IMR-90 (cell line): ENCODE results near the gene TSN.

Source experiments
- TF ChIP-seq, protein P1 (sequence below): conservative IDR thresholded peaks from 2 replicates; pipeline ENCODE4 v1.5.1; 2012; ENCODE audit warnings: mild to moderate bottlenecking, low read depth, low read length, improper control_type of control experiment
- TF ChIP-seq, protein P2 (sequence below): fragments of 150-350 bp; IDR thresholded peaks from 2 replicates; pipeline ENCODE4 v1.6.1; 2016; ENCODE audit warnings: low read depth, mild to moderate bottlenecking, low read length, moderate library complexity, borderline replicate concordance

DNA sequence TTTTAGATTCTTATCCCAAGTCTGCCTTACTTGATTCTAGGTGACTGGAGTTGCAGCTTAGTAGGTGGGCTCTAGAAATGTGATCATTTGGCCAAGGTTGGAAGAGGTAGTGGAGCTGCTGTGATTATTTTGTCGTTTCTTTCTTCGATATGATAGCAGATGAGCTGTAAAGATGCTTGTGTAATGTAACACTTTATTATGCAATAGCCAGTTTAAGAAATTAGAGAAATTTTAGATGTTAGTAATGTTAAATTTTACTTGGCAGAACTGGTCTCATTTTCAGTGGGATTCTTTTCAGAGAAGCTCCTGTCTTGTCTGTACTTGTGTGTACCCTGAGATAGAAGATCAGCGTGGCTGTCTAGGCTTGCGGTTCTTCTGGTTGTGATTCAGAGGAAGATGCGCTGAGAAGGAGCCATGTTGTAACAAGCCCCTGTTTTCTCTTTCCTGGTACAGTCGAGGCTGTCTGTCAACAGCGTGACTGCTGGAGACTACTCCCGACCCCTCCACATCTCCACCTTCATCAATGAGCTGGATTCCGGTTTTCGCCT lies 9.3 kb downstream of the TSN start:
- TF ChIP-seq, protein P1, sequence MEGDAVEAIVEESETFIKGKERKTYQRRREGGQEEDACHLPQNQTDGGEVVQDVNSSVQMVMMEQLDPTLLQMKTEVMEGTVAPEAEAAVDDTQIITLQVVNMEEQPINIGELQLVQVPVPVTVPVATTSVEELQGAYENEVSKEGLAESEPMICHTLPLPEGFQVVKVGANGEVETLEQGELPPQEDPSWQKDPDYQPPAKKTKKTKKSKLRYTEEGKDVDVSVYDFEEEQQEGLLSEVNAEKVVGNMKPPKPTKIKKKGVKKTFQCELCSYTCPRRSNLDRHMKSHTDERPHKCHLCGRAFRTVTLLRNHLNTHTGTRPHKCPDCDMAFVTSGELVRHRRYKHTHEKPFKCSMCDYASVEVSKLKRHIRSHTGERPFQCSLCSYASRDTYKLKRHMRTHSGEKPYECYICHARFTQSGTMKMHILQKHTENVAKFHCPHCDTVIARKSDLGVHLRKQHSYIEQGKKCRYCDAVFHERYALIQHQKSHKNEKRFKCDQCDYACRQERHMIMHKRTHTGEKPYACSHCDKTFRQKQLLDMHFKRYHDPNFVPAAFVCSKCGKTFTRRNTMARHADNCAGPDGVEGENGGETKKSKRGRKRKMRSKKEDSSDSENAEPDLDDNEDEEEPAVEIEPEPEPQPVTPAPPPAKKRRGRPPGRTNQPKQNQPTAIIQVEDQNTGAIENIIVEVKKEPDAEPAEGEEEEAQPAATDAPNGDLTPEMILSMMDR, result no peak
- TF ChIP-seq, protein P2, sequence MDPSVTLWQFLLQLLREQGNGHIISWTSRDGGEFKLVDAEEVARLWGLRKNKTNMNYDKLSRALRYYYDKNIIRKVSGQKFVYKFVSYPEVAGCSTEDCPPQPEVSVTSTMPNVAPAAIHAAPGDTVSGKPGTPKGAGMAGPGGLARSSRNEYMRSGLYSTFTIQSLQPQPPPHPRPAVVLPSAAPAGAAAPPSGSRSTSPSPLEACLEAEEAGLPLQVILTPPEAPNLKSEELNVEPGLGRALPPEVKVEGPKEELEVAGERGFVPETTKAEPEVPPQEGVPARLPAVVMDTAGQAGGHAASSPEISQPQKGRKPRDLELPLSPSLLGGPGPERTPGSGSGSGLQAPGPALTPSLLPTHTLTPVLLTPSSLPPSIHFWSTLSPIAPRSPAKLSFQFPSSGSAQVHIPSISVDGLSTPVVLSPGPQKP, result no peak
